Smooth muscle cell (in vitro differentiated cells): ENCODE data around the gene DGKB. TPM values are rescaled to one million over a fixed set of nuclear protein-coding genes. Genes with fewer than 3 reads are reported as not detected.

Experiments
- DNase-seq: peaks from one replicate; lab custom pipeline; 2025; ENCODE audit not compliant: unreplicated experiment; lab: John Stamatoyannopoulos, UW
- H2AFZ ChIP-seq: fragments of 200-600 bp; sonication (generic); 2 replicates; pipeline ENCODE4 v1.6.0; 2016; ENCODE audit warnings: antibody characterized with exemption, low read depth, mild to moderate bottlenecking
- H3F3A ChIP-seq: fragments of 200-600 bp; sonication (generic); 2 replicates; pipeline ENCODE4 v1.6.0; 2017; ENCODE audit warnings: antibody characterized with exemption, low read depth
- H3K27ac ChIP-seq: fragments of 200-600 bp; sonication (generic); 2 replicates; pipeline ENCODE4 v1.5.1; 2016; ENCODE audit warnings: low read depth, mild to moderate bottlenecking
- H3K27me3 ChIP-seq: fragments of 200-600 bp; sonication (generic); 2 replicates; pipeline ENCODE4 v1.6.1; 2016; ENCODE audit warnings: low read depth, mild to moderate bottlenecking
- H3K36me3 ChIP-seq: fragments of 200-600 bp; sonication (generic); 2 replicates; pipeline ENCODE4 v1.5.1; 2016; ENCODE audit warnings: low read depth
- H3K4me1 ChIP-seq: fragments of 200-600 bp; sonication (generic); 2 replicates; pipeline ENCODE4 v1.5.1; 2016; ENCODE audit warnings: low read depth
- H3K4me2 ChIP-seq: fragments of 200-600 bp; sonication (generic); 2 replicates; pipeline ENCODE4 v1.6.0; 2016; ENCODE audit warnings: mild to moderate bottlenecking
- H3K4me3 ChIP-seq: fragments of 200-600 bp; sonication (generic); 2 replicates; pipeline ENCODE4 v1.5.1; 2016; ENCODE audit warnings: mild to moderate bottlenecking
- H3K79me2 ChIP-seq: fragments of 200-600 bp; sonication (generic); 2 replicates; pipeline ENCODE4 v1.6.0; 2016; ENCODE audit warnings: low read depth, mild to moderate bottlenecking
- H3K9ac ChIP-seq: fragments of 200-600 bp; sonication (generic); 2 replicates; pipeline ENCODE4 v1.6.0; 2016; ENCODE audit warnings: low read depth
- H3K9me3 ChIP-seq: fragments of 200-600 bp; sonication (generic); replicated peaks from 2 replicates; pipeline ENCODE4 v1.5.1; 2016; ENCODE audit warnings: low read depth
- H4K20me1 ChIP-seq: fragments of 200-600 bp; sonication (generic); 2 replicates; pipeline ENCODE4 v1.6.0; 2016; ENCODE audit warnings: low read depth
- WGBS: methylation state at CpG from one replicate; pipeline ENCODE4 v1.1.7; 2016; ENCODE audit warnings: low lambda C conversion rate; 5-methylcytosine and 5-hydroxymethylcytosine counted together
- polyA plus RNA-seq: library from polyadenylated mRNA; unstranded; fragments of >200 nt; fragmentation: Nextera tagmentation; extraction: Ambion mirVana; gene quantifications from 2 replicates; pipeline ENCODE4 v1.2.1, GENCODE V29; 2016
- total RNA-seq: library from RNA; depleted of rRNA; stranded (reverse); fragments of >200 nt; gene quantifications from 2 replicates; pipeline ENCODE4 v1.2.3, GENCODE V29; 2014
- TF ChIP-seq, protein P1 (sequence below): fragments of 200-600 bp; sonication (generic); IDR thresholded peaks from 2 replicates; pipeline ENCODE4 v1.5.1; 2017; ENCODE audit warnings: borderline replicate concordance, mild to moderate bottlenecking, antibody characterized with exemption; ENCODE audit not compliant: insufficient read depth, poor library complexity, severe bottlenecking

The DGKB gene
- total and polyA plus RNA-seq, 2 experiments from 2014 or later = not detected

DNA sequence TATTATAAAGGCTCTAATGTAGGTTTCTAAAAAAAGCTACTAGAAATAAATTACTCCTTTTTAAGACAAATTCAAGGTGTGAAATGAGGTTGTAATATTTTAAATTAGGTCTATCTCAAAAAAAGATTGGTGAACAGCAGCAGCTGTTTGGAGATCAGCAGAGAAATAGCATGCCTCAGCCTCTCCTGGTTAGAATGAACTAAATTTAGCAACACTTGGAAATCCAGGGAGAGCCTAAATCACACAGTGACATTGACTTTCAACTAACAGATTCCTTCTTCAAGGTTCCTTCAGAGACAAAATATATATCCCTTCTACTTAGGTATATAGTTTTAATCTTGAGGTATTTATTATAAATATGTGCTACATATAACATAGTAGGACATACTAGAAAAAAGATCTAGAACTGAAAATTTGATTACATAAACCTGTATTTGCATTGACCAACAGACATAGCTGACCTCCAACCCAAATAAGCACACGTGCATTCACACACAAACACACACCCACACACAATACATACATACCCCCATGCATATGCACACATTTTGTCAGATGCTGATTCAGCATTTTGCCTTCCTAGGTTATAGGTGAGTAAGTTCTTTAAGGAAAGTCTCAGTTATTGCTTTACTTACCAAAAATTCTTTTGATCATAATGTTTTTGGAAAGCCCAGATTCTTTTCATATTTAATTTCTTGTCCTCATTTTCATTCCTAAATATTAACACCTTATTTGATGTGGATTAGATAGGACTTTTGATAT lies 47.3 kb downstream of the DGKB start:
- TF ChIP-seq, protein P1, sequence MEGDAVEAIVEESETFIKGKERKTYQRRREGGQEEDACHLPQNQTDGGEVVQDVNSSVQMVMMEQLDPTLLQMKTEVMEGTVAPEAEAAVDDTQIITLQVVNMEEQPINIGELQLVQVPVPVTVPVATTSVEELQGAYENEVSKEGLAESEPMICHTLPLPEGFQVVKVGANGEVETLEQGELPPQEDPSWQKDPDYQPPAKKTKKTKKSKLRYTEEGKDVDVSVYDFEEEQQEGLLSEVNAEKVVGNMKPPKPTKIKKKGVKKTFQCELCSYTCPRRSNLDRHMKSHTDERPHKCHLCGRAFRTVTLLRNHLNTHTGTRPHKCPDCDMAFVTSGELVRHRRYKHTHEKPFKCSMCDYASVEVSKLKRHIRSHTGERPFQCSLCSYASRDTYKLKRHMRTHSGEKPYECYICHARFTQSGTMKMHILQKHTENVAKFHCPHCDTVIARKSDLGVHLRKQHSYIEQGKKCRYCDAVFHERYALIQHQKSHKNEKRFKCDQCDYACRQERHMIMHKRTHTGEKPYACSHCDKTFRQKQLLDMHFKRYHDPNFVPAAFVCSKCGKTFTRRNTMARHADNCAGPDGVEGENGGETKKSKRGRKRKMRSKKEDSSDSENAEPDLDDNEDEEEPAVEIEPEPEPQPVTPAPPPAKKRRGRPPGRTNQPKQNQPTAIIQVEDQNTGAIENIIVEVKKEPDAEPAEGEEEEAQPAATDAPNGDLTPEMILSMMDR = no peak
- H2AFZ ChIP-seq = no peak overlapping the region
- WGBS = 76% methylated on average over 1 of the region's 1 CpG

DNA sequence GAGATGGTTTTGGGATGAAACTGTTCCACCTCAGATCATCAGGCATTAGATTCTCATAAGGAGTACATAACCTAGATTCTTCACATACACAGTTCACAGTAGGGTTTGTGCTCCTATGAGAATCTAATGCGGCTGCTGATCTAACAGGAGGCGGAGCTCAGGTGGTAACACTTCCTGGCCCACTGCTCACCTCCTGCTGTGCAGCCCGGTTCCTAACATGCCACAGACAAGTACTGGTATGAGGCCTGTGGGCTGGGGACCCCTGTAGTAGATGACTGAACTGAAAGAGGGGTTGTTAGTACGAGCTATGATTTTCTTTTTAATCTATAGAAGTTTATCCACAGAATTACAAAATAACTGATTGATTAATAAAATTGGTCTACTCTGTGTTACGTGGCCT lies 48.1 kb downstream of the DGKB start:
- TF ChIP-seq, protein P1 = no peak
- Histone ChIP-seq H3K9ac (no peak overlapping the region), H2AFZ (no peak overlapping the region), H3K27ac (no peak overlapping the region), H3K4me2 (no peak overlapping the region), H3K36me3 (no peaks in the 10 kb centered on the region), H3F3A (no peaks in the 10 kb centered on the region), H4K20me1 (no peaks in the 10 kb centered on the region), H3K4me3 (no peak overlapping the region), H3K79me2 (no peaks in the 10 kb centered on the region), H3K27me3 (no peaks in the 10 kb centered on the region), H3K4me1 (no peaks in the 10 kb centered on the region), H3K9me3 (no peaks in the 10 kb centered on the region)
- WGBS = 71% methylated on average over 5 of the region's 5 CpGs
- DNase-seq = no peak

More for the DNA sequence above, 47.3 kb downstream of the DGKB start:
- no peak overlapping the region for H3K4me2 ChIP-seq
- no peaks in the 10 kb centered on the region for H3K79me2 ChIP-seq
- no peak overlapping the region for H3K27ac ChIP-seq
- no peak overlapping the region for H3K9ac ChIP-seq
- no peaks in the 10 kb centered on the region for H4K20me1 ChIP-seq
- H3K4me3 ChIP-seq = no peak overlapping the region
- H3F3A ChIP-seq = no peaks in the 10 kb centered on the region
- no peaks in the 10 kb centered on the region for H3K27me3 ChIP-seq
- H3K36me3 ChIP-seq = no peaks in the 10 kb centered on the region
- no peaks in the 10 kb centered on the region for H3K9me3 ChIP-seq
- no peaks in the 10 kb centered on the region for H3K4me1 ChIP-seq
- DNase-seq = no peak

DNA sequence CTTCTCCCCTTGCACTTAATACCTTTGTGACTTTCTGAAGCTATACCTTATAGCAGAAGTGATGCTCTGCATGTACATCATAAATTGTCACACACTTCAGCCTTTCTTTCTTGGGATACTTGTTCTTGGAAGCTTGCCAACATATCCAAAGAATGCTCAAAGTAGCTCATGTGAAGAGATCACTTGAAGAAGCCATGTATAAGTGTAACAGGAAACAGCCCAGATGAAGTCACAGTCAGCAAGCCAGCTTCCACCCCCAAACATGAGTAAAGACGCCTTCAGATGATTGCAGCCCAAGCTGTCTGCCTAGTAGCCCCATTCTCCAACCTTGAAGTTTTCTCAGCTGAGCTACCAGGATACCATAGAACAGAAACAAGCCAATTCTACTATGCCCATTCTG lies 50.9 kb downstream of the DGKB start:
- H3K9ac ChIP-seq = no peak overlapping the region
- H3F3A ChIP-seq = no peaks in the 10 kb centered on the region
- no peaks in the 10 kb centered on the region for H3K9me3 ChIP-seq
- H3K4me2 ChIP-seq = no peak overlapping the region
- TF ChIP-seq, protein P1 = no peak
- H3K27ac ChIP-seq = no peak overlapping the region
- no peaks in the 10 kb centered on the region for H3K27me3 ChIP-seq
- H3K79me2 ChIP-seq = no peaks in the 10 kb centered on the region
- no peak overlapping the region for H3K4me3 ChIP-seq
- DNase-seq = no peak
- H3K36me3 ChIP-seq = no peaks in the 10 kb centered on the region
- WGBS = 86% methylated on average over 1 of the region's 1 CpG
- H4K20me1 ChIP-seq = no peaks in the 10 kb centered on the region
- H2AFZ ChIP-seq = no peak overlapping the region
- H3K4me1 ChIP-seq = no peaks in the 10 kb centered on the region

DNA sequence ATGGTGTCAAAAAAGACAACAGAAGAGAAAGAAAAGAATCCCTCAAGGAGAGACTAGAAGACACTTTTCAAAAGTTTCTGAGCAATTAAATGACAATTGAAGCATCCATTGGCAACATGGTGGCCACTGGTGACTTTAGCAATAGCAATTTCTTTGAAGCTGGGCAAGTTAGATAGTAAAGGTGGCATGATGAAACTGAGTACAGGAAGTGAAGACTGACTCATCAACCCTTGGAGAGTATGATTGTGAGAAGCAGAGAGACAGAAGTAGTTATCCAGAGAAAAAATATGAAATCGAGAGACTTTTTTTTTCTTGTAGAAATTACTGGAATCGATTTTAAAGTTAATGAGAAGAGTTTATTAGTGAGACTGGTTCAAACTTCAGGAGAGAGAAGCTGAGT lies 52.5 kb downstream of the DGKB start:
- H3K27ac ChIP-seq = no peak overlapping the region
- no peaks in the 10 kb centered on the region for H3K27me3 ChIP-seq
- H3K79me2 ChIP-seq = no peaks in the 10 kb centered on the region
- DNase-seq = no peak
- no peak overlapping the region for H2AFZ ChIP-seq
- H3K4me1 ChIP-seq = no peaks in the 10 kb centered on the region
- H3K9me3 ChIP-seq = no peaks in the 10 kb centered on the region
- no peak overlapping the region for H3K9ac ChIP-seq
- H3F3A ChIP-seq = no peaks in the 10 kb centered on the region
- no peaks in the 10 kb centered on the region for H3K36me3 ChIP-seq
- TF ChIP-seq, protein P1 = no peak
- no peak overlapping the region for H3K4me3 ChIP-seq
- no peak overlapping the region for H3K4me2 ChIP-seq
- 78% methylated on average over 2 of the region's 2 CpGs for WGBS
- H4K20me1 ChIP-seq = no peaks in the 10 kb centered on the region
